ENCODE data around the gene C12orf43. TPM values are rescaled to one million over a fixed set of nuclear protein-coding genes. Genes with fewer than 3 reads are reported as not detected.

Gene C12orf43
- total RNA-seq, 2 experiments from 2014 or later: 14.1 to 15.0 TPM

GRCh38 chr12:120961604-120962531 is 54.4 kb downstream of the C12orf43 start:
- DNase-seq: peak; percentile 23

GRCh38 chr12:120960657-120961056 is 55.6 kb downstream of the C12orf43 start:
- Mint-ChIP-seq H3K27me3 (ENCODE audit: low read depth) (no peaks in the 10 kb centered on the region), H3K4me1 (ENCODE audit: low read depth) (peaks cover 42% of the 10 kb centered on the region), H3K36me3 (ENCODE audit: low read depth) (no peaks in the 10 kb centered on the region), H3K4me3 (no peak overlapping the region), H3K27ac (peak overlapping the region; percentile 63), H3K9me3 (no peaks in the 10 kb centered on the region)
- DNase-seq: peak; percentile 38
- intact Hi-C loops (cut with micrococcal nuclease): loop anchor here (1.0 kb wide), 1 partner anchor 250 kb away; the partner anchor contains the start of gene P2RX4
- CTCF ChIA-PET: interaction anchor here (1.0 to 2.5 kb wide), 3 partner anchors 12 to 16 kb away, joined by 4 to 11 read pairs (median 5); no protein-coding TSS in a partner anchor

More at GRCh38 chr12:120961604-120962531, 54.4 kb downstream of the C12orf43 start:
- CTCF ChIA-PET: interaction anchor here (0.5 to 1.5 kb wide), 4 partner anchors 10 to 125 kb away, joined by 3 to 7 read pairs (median 4); no protein-coding TSS in a partner anchor
- intact Hi-C loops (cut with micrococcal nuclease): loop anchor here (1.0 kb wide), 4 partner anchors 18 to 179 kb away; no protein-coding TSS in a partner anchor
- H3K9me3 Mint-ChIP-seq: no peaks in the 10 kb centered on the region
- peak overlapping the region; percentile 50 for H3K27ac Mint-ChIP-seq
- no peaks in the 10 kb centered on the region for H3K27me3 Mint-ChIP-seq (ENCODE audit: low read depth)
- no peak overlapping the region for H3K4me3 Mint-ChIP-seq
- H3K4me1 Mint-ChIP-seq (ENCODE audit: low read depth): peaks cover 42% of the 10 kb centered on the region
- no peaks in the 10 kb centered on the region for H3K36me3 Mint-ChIP-seq (ENCODE audit: low read depth)

DNA sequence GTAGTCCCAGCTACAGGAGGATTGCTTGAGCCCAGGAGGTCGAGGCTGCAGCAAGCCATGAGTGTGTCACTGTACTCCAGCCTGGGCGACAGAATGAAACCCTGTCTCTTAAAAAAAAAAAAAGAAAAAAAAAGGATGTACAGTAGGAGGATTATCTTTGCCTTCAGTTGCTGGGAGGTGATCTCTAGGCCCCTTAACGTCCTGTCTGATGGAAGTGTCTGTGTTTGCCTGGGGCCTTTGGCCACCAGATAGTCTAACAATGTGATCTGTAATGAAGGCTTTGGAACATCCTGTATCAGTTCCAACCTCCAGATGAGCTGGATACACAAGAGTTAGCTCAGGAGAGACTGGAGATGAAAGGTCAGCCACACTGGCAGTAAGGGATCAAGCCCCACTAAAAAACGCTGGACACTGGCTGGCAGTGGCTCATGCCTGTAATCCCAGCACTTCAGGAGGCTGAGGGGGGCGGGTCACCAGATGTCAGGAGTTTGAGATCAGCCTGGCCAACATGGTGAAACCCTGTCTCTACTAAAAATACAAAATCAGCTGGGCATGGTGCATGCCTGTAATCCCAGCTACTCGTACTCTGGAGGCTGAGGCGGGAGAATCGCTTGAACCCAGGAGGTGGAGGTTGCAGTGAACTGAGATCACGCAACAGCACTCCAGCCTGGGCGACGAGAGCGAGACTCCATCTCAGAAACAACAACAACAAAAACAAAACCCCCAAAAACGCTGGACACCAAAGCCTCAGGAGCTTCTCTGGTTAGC is 57.0 kb downstream of the C12orf43 start:
- no peak for DNase-seq
- Mint-ChIP-seq H3K9me3 (no peaks in the 10 kb centered on the region), H3K36me3 (ENCODE audit: low read depth) (no peaks in the 10 kb centered on the region), H3K4me3 (no peak overlapping the region), H3K27me3 (ENCODE audit: low read depth) (no peaks in the 10 kb centered on the region), H3K4me1 (ENCODE audit: low read depth) (peaks cover 42% of the 10 kb centered on the region), H3K27ac (no peak overlapping the region)
- CTCF ChIA-PET: interaction anchor here (0.6 to 2.5 kb wide), 3 partner anchors 13 to 310 kb away, joined by 3 to 11 read pairs (median 4); no protein-coding TSS in a partner anchor
- intact Hi-C loops (cut with micrococcal nuclease): no loop called here

DNA sequence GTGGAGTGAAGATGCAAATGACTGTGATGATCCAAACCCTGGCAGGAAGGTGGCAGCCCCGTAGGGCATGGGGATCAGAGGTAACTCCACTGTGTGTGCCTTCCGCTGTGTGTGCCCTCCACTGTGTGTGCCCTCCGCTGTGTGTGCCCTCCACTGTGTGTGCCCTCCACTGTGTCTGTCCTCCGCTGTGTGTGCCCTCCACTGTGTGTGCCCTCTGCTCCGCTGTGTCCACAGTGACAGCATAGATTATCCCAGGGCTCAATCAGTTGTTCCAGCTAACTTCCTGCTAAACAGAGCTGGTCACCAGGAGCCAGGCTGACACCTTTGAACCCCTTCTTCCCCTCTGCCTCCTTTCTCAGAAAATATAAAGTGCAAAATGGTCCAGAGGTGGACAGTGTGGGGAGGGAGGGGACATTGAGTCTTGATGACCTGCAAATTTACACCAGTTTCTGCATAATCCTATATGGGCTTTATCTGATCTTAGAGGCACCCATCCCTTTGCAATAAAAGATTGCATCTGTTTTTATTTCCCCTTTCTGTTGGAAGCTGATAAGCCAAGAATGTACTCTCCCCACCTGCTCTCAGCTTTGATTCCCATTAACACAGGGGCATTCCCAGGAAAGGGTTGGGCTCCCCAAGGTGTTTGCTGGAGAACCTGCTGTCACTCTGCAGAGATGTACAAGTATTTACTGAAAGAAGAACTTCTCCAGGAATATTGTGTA is 59.5 kb downstream of the C12orf43 start:
- no peak for DNase-seq
- peaks cover 26% of the 10 kb centered on the region for H3K4me1 Mint-ChIP-seq (ENCODE audit: low read depth)
- H3K4me3 Mint-ChIP-seq: no peak overlapping the region
- no peaks in the 10 kb centered on the region for H3K9me3 Mint-ChIP-seq
- no peaks in the 10 kb centered on the region for H3K36me3 Mint-ChIP-seq (ENCODE audit: low read depth)
- intact Hi-C loops (cut with micrococcal nuclease): no loop called here
- CTCF ChIA-PET: no interaction called here
- no peaks in the 10 kb centered on the region for H3K27me3 Mint-ChIP-seq (ENCODE audit: low read depth)
- no peak overlapping the region for H3K27ac Mint-ChIP-seq

GRCh38 chr12:120955232-120955631 is 61.1 kb downstream of the C12orf43 start:
- no peak for DNase-seq
- H3K36me3 Mint-ChIP-seq (ENCODE audit: low read depth): no peaks in the 10 kb centered on the region
- intact Hi-C loops (cut with micrococcal nuclease): no loop called here
- no peak overlapping the region for H3K4me3 Mint-ChIP-seq
- H3K27me3 Mint-ChIP-seq (ENCODE audit: low read depth): no peaks in the 10 kb centered on the region
- H3K27ac Mint-ChIP-seq: no peak overlapping the region
- peaks cover 13% of the 10 kb centered on the region for H3K4me1 Mint-ChIP-seq (ENCODE audit: low read depth)
- no peaks in the 10 kb centered on the region for H3K9me3 Mint-ChIP-seq
- CTCF ChIA-PET: interaction anchor here (0.6 to 1.2 kb wide), 5 partner anchors 10 to 154 kb away, joined by 3 to 4 read pairs (median 3); no protein-coding TSS in a partner anchor

DNA sequence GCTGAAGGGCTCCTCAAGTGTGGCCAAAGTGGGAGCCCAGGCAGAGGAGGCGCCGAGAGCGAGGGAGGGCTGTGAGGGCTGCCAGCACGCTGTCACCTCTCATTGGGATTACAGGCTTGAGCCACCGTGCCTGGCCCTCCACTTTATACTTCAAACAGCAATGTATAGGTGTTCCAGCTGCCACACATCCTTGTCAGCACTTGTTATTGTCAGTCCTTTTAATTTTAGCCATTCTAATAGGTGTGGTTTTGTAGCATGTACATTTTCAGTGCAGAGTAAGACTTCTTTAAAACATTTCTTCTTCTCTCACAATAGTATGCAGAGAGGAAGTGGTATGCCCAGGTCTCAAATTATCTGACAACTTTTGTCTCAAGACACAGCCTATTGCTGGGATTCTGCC is 65.5 kb downstream of the C12orf43 start:
- intact Hi-C loops (cut with micrococcal nuclease): no loop called here
- no peaks in the 10 kb centered on the region for H3K9me3 Mint-ChIP-seq
- no peak for DNase-seq

More for the DNA sequence above, 65.5 kb downstream of the C12orf43 start:
- Mint-ChIP-seq H3K4me1 (ENCODE audit: low read depth) (no peaks in the 10 kb centered on the region), H3K4me3 (no peak overlapping the region), H3K27me3 (ENCODE audit: low read depth) (no peaks in the 10 kb centered on the region), H3K36me3 (ENCODE audit: low read depth) (no peaks in the 10 kb centered on the region), H3K27ac (no peak overlapping the region)
- CTCF ChIA-PET: no interaction called here

Other genes starting within 250 kb of the C12orf43 start
- gene SPPL3, start 112.1 kb downstream of the C12orf43 start, total RNA-seq: 10 to 100 TPM; 19.8 to 22.2 TPM
- not detected for gene HNF1A, start 37.9 kb downstream of the C12orf43 start, total RNA-seq
- 10 to 100 TPM; 12.4 to 13.4 TPM for gene OASL, start 22.8 kb upstream of the C12orf43 start, total RNA-seq
- 1 to 10 TPM; 6.3 to 6.6 TPM for gene P2RX7, start 116.4 kb upstream of the C12orf43 start, total RNA-seq
- gene P2RX4, start 193.6 kb upstream of the C12orf43 start, total RNA-seq: 10 to 100 TPM; 14.2 to 18.0 TPM

Measured in activated naive CD4-positive, alpha-beta T cell treated with anti-CD3 and anti-CD28 coated beads for 36 hours (primary cell).